GM19397 (cell line): ENCODE measurements around the gene WSCD1.

Source experiments
- ATAC-seq: cut with Tn5 transposase; IDR thresholded peaks from one replicate; pipeline ENCODE4 v1.9.1; 2021; ENCODE audit warnings: mild to moderate bottlenecking, moderate library complexity; ENCODE audit not compliant: unreplicated experiment

WSCD1 gene

GRCh38 chr17:6057562-6057961, 12.6 kb upstream of the WSCD1 start:
- ATAC-seq = no peak

- no peak for ATAC-seq
These were observed 10.8 kb upstream of the WSCD1 start for GRCh38 chr17:6059406-6059805.

- no peak for ATAC-seq
These were observed 8.9 kb upstream of the WSCD1 start for GRCh38 chr17:6061290-6061689.

- ATAC-seq = no peak
These were observed 5.3 kb upstream of the WSCD1 start for GRCh38 chr17:6064868-6065267.

- ATAC-seq = no peak
These were observed 4.8 kb upstream of the WSCD1 start for GRCh38 chr17:6065351-6065750.

GRCh38 chr17:6066183-6066948, 3.8 kb upstream of the WSCD1 start:
- no peak for ATAC-seq

GRCh38 chr17:6067060-6067459, 3.1 kb upstream of the WSCD1 start:
- no peak for ATAC-seq

- ATAC-seq = no peak
These were observed 292 bp downstream of the WSCD1 start for GRCh38 chr17:6070430-6070912.

- ATAC-seq = no peak
These were observed 833 bp downstream of the WSCD1 start for GRCh38 chr17:6070913-6071511.

- ATAC-seq = no peak
These were observed 1.4 kb downstream of the WSCD1 start for GRCh38 chr17:6071528-6072065.

GRCh38 chr17:6072157-6072556, 2.0 kb downstream of the WSCD1 start:
- no peak for ATAC-seq

- no peak for ATAC-seq
These were observed 2.4 kb downstream of the WSCD1 start for GRCh38 chr17:6072611-6073010.

- no peak for ATAC-seq
These were observed 3.4 kb downstream of the WSCD1 start for GRCh38 chr17:6073620-6074019.

GRCh38 chr17:6075050-6075449, 4.9 kb downstream of the WSCD1 start:
- ATAC-seq = no peak

- ATAC-seq = no peak
These were observed 5.7 kb downstream of the WSCD1 start for GRCh38 chr17:6075845-6076244.

GRCh38 chr17:6077752-6078151, 7.6 kb downstream of the WSCD1 start:
- no peak for ATAC-seq

- no peak for ATAC-seq
These were observed 8.3 kb downstream of the WSCD1 start for GRCh38 chr17:6078458-6078871.

- no peak for ATAC-seq
These were observed 9.1 kb downstream of the WSCD1 start for GRCh38 chr17:6079155-6079888.

- ATAC-seq = no peak
These were observed 9.8 kb downstream of the WSCD1 start for GRCh38 chr17:6079960-6080359.

- ATAC-seq = no peak
These were observed 10.7 kb downstream of the WSCD1 start for GRCh38 chr17:6080711-6081430.

GRCh38 chr17:6082335-6082734, 12.2 kb downstream of the WSCD1 start:
- ATAC-seq = no peak
